Astrocyte of the spinal cord (primary cell): Measurements from ENCODE around the gene LMO2.
A peak's percentile ranks its signal among the peaks of the same experiment; 100 is the strongest.

ENCODE experiments used
- DNase-seq: peaks from one replicate; pipeline ENCODE4 v3.0.0; 2011; ENCODE audit warnings: low read depth, low spot score
- H3K4me3 ChIP-seq: 2 replicates; pipeline ENCODE4 v1.5.1; 2011; ENCODE audit warnings: low read depth, mild to moderate bottlenecking, low read length, moderate library complexity
- CTCF ChIP-seq: IDR thresholded peaks from 2 replicates; pipeline ENCODE4 v1.5.1; 2012; ENCODE audit warnings: low read depth, mild to moderate bottlenecking, low read length, inconsistent platforms
- in situ Hi-C: cut with HindIII; loops from 2 replicates; pipeline ENCODE4 v1.10.0; 2017; ENCODE audit warnings: low sequenced_read_pairs

The LMO2 gene

DNA sequence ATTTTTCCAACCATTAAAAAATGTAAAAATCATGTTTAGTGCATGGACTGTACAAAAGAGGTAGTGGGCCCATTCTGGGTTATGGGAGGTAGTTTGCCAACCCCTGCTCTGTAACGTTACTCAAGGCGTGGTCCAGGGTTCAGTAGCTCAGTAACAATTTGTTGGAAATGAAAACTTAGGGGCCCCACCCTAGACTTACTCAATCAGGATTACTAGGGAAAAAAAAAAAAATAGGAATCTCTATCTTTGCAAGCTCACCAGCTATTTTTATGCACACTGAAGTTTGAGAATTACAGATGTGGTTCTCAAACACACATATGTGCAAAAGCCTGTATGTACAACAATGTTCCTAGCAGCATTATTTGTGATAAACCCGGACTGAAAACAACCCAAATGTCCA, 17.3 kb upstream of the LMO2 start:
- H3K4me3 ChIP-seq, result no peak overlapping the region
- no peak for DNase-seq
- in situ Hi-C loops, result no loop called here
- TF ChIP-seq CTCF, result no peak

GRCh38 chr11:33907421-33907820, 15.5 kb upstream of the LMO2 start:
- no peak for TF ChIP-seq CTCF
- in situ Hi-C loops, result no loop called here
- DNase-seq, result no peak
- no peak overlapping the region for H3K4me3 ChIP-seq

DNA sequence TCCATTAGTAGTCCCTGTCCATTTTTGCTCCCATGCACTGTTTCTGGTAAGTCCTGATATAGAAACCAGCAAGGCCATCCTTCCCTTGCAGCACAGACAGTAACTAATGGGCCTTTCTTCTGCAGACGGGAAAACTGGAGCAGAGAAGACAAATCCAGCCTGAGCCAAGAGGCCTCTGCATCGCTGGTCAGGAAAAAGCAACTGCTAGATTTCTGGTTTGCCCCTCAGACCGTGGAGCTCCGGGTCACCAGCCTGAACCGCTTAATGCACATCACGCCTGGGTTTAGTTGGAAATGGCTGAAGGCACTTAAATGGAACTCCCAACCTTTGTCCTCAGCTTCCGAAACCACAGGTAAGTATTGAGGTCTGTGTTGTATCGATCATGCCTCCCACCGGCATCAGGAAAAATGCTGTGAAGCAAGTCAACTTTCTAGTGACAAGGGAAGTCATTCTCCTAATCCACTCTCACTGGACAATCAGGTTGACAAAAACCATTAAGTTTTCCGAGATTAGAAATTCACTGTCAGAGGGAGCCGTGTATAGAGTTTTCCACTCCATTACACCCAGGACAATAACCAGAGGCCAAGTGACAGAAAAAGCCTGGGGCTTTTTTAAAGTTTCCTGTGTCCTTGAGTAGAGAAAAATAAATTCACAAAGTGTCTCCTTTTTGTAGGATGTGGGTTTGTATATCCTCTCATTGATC, 14.8 kb upstream of the LMO2 start:
- TF ChIP-seq CTCF, result no peak
- in situ Hi-C loops, result no loop called here
- no peak for DNase-seq
- no peak overlapping the region for H3K4me3 ChIP-seq

- no peak for TF ChIP-seq CTCF
- DNase-seq, result no peak
- in situ Hi-C loops, result no loop called here
- no peak overlapping the region for H3K4me3 ChIP-seq
These were observed 12.2 kb upstream of the LMO2 start for GRCh38 chr11:33904102-33904501.

DNA sequence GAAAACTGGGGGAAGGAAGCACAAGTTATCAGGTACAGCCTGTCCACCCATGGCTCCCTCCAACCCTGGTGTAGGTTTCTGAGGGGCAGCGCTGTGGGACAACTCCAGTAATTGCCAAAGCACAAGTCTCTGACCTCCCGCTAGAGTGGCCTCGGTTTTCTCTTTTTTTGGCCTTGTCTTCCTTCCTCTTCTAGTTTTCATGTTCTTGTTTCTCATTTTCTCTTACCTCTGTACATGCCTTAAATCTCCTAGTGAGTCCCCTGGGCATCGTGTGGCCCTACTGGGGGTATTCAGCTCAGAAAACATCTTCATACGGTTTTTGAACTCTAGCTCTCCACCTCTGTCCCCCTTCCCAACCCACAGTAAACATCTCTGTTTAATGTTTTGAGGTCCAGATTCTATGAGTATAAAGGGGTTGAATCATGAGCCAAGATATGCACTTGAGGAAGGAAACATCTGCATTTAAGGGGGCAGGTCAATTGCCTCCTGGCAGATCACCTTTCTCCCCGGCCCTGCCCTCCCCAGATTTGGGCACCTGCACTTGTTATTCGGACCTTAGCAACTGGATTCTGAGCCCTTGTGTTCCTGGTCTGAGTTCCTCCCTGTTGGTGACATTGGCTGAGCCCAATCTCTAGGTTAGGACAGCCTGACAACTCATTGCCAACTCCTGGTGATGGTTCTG, 8.4 kb upstream of the LMO2 start:
- no peak for TF ChIP-seq CTCF
- DNase-seq, result no peak
- in situ Hi-C loops, result no loop called here
- H3K4me3 ChIP-seq, result no peak overlapping the region

DNA sequence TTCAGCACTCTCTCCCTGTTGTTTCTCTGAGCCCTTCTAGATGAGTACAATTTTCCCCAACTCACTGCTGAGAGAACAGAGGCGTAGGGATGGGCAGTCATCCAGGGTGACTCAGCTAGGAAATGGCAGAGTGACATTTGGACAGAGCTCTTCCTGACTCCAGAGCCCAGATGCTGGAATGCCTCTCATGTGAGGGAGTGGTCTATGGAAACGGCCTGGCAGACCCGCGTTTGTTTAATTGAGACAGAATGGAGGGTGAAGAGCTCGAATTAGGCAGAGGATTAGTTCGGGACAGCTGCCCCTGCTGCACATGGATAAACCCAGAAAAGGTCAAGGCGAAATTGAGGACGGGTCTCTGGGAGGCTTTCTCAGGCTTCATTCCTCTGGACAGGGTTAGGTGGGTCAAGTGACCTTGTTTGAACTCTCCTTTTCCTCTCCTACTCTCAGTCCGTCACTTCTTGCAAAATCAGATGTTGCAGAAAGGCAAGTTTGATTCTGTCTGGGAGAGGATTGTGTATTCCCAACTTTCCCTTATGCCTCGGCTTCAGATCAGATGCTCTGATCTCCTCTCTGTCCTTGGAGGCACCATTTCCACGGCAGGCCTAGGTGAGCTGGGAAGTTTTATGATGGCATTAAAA, 7.6 kb upstream of the LMO2 start:
- peak; percentile 62 for DNase-seq
- H3K4me3 ChIP-seq, result no peak overlapping the region
- in situ Hi-C loops, result no loop called here
- no peak for TF ChIP-seq CTCF
